Uterus (tissue), 2 donors: ENCODE data around the gene GRIK5.

Source experiments
- CTCF ChIP-seq, 4 experiments: fragments of 200-600 bp in 2 of 4; fragments of 450-650 bp in 2 of 4; sonication (generic) in 2 of 4; IDR thresholded peaks; one replicate each; pipeline ENCODE4 v1.5.1; 2016 to 2019; ENCODE audit warnings: antibody characterized with exemption in 4 of 4, mild to moderate bottlenecking in 2 of 4, moderate library complexity in 1 of 4
- POLR2A ChIP-seq, 2 donors: fragments of 450-650 bp; IDR thresholded peaks; one replicate each; pipeline ENCODE4 v1.6.1; 2016; ENCODE audit warnings: antibody characterized with exemption in 2 of 2, mild to moderate bottlenecking in 1 of 2, moderate library complexity in 1 of 2

- TF ChIP-seq CTCF (IDR thresholded peaks at IDR 0.05) (no peak), POLR2A (IDR thresholded peaks at IDR 0.05) (no peak)
Measured at GRCh38 chr19:42095142-42095813, 25.3 kb upstream of the GRIK5 start.
